ENCODE data around the gene GALNT2.

GALNT2 gene

DNA sequence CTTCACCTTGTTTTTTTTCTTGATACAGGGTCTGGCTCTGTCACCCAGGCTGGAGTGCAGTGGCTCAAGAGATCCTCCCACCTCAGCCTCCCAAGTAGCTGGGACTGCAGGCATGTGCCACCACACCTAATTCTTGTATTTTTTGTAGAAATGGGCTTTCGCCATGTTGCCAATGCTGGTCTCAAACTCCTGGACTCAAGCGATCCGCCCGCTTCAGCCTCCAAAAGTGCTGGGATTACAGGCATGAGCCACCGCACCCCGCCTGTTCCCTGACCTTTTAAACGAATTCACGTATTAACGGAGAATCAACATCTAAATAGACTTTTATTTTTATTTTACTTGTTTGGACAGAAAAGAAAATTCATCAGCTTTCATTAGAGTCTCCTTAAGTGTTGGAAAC is 254.3 kb downstream of the GALNT2 start:
- no peak for DNase-seq
- Histone ChIP-seq H3K36me3 (peaks cover 28% of the 10 kb centered on the region), H3K9me3 (ENCODE audit: severe bottlenecking) (no peaks in the 10 kb centered on the region), H3K27ac (no peak overlapping the region), H3K27me3 (ENCODE audit: insufficient read depth, low read depth, severe bottlenecking) (no peaks in the 10 kb centered on the region), H3K4me3 (ENCODE audit: low read depth, low read length) (no peak overlapping the region)
- TF ChIP-seq, protein P1, sequence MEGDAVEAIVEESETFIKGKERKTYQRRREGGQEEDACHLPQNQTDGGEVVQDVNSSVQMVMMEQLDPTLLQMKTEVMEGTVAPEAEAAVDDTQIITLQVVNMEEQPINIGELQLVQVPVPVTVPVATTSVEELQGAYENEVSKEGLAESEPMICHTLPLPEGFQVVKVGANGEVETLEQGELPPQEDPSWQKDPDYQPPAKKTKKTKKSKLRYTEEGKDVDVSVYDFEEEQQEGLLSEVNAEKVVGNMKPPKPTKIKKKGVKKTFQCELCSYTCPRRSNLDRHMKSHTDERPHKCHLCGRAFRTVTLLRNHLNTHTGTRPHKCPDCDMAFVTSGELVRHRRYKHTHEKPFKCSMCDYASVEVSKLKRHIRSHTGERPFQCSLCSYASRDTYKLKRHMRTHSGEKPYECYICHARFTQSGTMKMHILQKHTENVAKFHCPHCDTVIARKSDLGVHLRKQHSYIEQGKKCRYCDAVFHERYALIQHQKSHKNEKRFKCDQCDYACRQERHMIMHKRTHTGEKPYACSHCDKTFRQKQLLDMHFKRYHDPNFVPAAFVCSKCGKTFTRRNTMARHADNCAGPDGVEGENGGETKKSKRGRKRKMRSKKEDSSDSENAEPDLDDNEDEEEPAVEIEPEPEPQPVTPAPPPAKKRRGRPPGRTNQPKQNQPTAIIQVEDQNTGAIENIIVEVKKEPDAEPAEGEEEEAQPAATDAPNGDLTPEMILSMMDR (IDR thresholded peaks at IDR 0.05; ENCODE audit: low read depth, low read length), result no peak

DNA sequence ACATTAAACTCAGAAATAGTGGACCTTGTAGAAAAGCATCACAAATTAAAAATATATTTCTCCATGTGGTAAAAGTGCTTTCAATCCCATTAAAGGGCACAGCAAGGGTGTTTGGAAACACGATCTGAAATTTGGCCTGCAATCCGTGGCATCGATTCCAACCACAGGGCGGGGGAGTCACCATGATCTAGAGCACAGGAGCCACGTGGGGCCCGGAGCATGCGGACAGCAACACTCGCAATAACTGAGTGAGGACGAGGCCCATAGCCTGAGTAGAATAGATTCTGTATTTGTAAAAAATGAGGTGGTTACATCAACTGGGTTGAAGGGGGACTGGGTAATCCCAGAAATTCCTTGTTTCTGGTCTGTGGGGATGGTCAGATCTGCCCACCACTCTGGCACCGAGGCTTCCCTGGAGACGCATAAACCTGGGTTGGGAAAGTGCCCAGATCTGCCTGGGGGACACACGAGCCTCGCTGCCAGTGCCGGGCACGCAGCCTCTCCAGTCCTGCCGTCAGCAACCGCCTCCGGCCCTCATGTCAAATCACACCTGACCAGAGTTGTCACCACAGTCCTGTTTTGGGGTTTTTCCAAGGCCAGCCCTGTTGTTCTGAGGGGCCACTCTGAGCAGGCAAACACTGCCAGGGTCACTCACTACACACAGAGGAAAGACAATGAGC is 254.8 kb downstream of the GALNT2 start:
- Histone ChIP-seq H3K36me3 (peaks cover 31% of the 10 kb centered on the region), H3K9me3 (ENCODE audit: severe bottlenecking) (no peaks in the 10 kb centered on the region), H3K27me3 (ENCODE audit: insufficient read depth, low read depth, severe bottlenecking) (no peaks in the 10 kb centered on the region), H3K27ac (no peak overlapping the region), H3K4me3 (ENCODE audit: low read depth, low read length) (no peak overlapping the region)
- DNase-seq, result no peak
- TF ChIP-seq, protein P1 (IDR thresholded peaks at IDR 0.05; ENCODE audit: low read depth, low read length), result no peak

DNA sequence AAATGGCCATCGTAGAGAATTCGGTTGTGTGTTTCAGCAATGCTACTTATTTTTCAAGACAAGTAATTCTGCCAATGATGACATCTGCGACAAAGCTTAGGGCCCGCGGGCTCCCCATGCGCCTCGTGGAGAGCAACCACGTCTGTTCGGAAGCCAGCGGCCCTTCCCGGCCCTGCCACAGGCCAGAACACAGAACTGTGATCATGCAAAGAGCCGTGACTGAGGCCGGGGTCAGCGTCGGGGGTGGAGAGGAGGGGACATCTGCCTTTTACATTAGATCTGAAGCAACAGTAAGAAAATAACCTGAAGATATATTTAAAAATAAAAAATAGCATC is 255.4 kb downstream of the GALNT2 start:
- TF ChIP-seq, protein P1 (IDR thresholded peaks at IDR 0.05; ENCODE audit: low read depth, low read length), result no peak
- H3K4me3 ChIP-seq (ENCODE audit: low read depth, low read length), result no peak overlapping the region
- H3K27ac ChIP-seq, result no peak overlapping the region
- no peak for DNase-seq
- H3K36me3 ChIP-seq, result peaks cover 31% of the 10 kb centered on the region
- no peaks in the 10 kb centered on the region for H3K9me3 ChIP-seq (ENCODE audit: severe bottlenecking)
- no peaks in the 10 kb centered on the region for H3K27me3 ChIP-seq (ENCODE audit: insufficient read depth, low read depth, severe bottlenecking)

DNA sequence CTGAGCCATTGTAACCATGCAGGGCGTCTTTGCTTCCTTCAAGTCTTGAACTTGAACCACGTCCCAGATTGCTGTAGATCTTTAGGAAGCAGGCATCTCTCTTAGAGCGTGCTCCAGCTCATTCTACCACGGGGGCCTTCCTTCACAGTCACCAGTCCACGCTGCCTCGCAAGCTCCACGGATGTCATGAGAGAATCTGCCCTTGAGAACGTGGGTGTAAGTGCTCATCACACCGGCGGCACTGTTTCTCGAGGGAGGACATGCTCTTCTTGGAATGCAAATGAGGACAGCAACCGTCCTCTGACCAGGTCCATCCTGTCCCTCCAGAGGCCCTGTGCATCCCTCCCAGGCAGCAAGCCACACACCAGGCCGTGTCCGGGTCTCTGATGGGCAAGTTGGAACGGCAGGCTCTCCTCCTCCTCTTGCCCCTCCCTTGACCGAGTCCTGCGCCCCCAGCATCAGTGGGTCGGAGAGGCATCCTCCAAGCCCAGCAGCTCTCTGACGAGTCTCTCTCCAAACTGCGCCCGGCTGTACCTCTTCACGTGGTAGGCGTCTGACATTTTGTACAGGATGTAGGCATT is 256.0 kb downstream of the GALNT2 start:
- TF ChIP-seq, protein P1 (IDR thresholded peaks at IDR 0.05; ENCODE audit: low read depth, low read length), result no peak
- peaks cover 31% of the 10 kb centered on the region for H3K36me3 ChIP-seq
- DNase-seq, result no peak
- H3K4me3 ChIP-seq (ENCODE audit: low read depth, low read length), result no peak overlapping the region
- no peak overlapping the region for H3K27ac ChIP-seq
- no peaks in the 10 kb centered on the region for H3K27me3 ChIP-seq (ENCODE audit: insufficient read depth, low read depth, severe bottlenecking)
- no peaks in the 10 kb centered on the region for H3K9me3 ChIP-seq (ENCODE audit: severe bottlenecking)

DNA sequence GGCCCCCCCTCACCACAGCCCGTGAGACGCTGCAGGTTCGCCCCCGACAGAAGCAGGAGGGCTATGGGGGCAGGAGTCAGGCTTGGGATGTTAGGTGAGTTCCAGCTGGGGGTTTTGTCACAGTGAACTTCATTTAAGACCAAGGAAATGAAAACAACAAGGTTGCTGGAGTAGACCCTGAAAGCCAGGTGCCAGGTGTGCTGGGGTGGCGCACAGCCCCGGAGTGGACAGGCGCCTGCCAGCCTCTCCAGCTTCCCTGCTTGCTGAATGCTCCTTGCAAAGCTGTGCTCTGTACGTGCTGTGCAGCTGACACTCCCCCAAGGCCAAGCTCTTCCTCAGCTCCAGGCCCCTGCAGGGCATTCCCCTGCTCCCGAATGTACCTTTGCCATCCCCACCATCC is 256.6 kb downstream of the GALNT2 start:
- TF ChIP-seq, protein P1 (IDR thresholded peaks at IDR 0.05; ENCODE audit: low read depth, low read length), result no peak
- Histone ChIP-seq H3K4me3 (ENCODE audit: low read depth, low read length) (no peak overlapping the region), H3K9me3 (ENCODE audit: severe bottlenecking) (no peaks in the 10 kb centered on the region), H3K27ac (no peak overlapping the region), H3K27me3 (ENCODE audit: insufficient read depth, low read depth, severe bottlenecking) (no peaks in the 10 kb centered on the region), H3K36me3 (peaks cover 37% of the 10 kb centered on the region)
- no peak for DNase-seq
